ENCODE results near the gene TNNI2. TPM values are rescaled to one million over a fixed set of nuclear protein-coding genes. Genes with fewer than 3 reads are reported as not detected.
A peak's percentile ranks its signal among the peaks of the same experiment; 100 is the strongest.

The TNNI2 gene
- polyA plus RNA-seq, 6 donors from 2014 or later: 3.9 to 12.2 (median 7.2) TPM

- Mint-ChIP-seq H3K9me3 (no peaks in the 10 kb centered on the region), H3K4me3 (peak overlapping the region in 6 of 8 donors; percentile 21 to 81 (median 48)), H3K36me3 (peaks cover 0 to 5% of the 10 kb centered on the region in 2 donors), H3K27me3 (no peaks in the 10 kb centered on the region), H3K27ac (peak overlapping the region in 5 of 6 donors; percentile 78 to 91 (median 88)), H3K4me1 (peaks cover 85 to 97% (median 96%) of the 10 kb centered on the region in 3 donors)
- no peak for DNase-seq
- ATAC-seq (ENCODE audit: low read depth in 2 of 2): no peak
Measured at GRCh38 chr11:1847926-1848639, 9.3 kb downstream of the TNNI2 start.

GRCh38 chr11:1848640-1849430 is 10.1 kb downstream of the TNNI2 start:
- Mint-ChIP-seq H3K9me3 (no peaks in the 10 kb centered on the region), H3K27ac (peak overlapping the region; percentile 72 to 98 (median 86))

GRCh38 chr11:1851468-1852180 is 12.8 kb downstream of the TNNI2 start:
- DNase-seq (no peak), ATAC-seq (ENCODE audit: low read depth in 2 of 2) (no peak)
- H3K4me3 Mint-ChIP-seq: peak overlapping the region; percentile 78 to 99 (median 98)
- peaks cover 65 to 88% (median 79%) of the 10 kb centered on the region in 3 donors for H3K4me1 Mint-ChIP-seq
- H3K27ac Mint-ChIP-seq: peak overlapping the region; percentile 97 to 100 (median 98)
- H3K27me3 Mint-ChIP-seq: no peaks in the 10 kb centered on the region
- no peaks in the 10 kb centered on the region for H3K9me3 Mint-ChIP-seq
- peaks cover 0 to 8% of the 10 kb centered on the region in 2 donors for H3K36me3 Mint-ChIP-seq

More at GRCh38 chr11:1848640-1849430, 10.1 kb downstream of the TNNI2 start:
- Mint-ChIP-seq H3K4me1 (peaks cover 80 to 96% (median 93%) of the 10 kb centered on the region in 3 donors), H3K36me3 (peaks cover 0 to 8% of the 10 kb centered on the region in 2 donors), H3K27me3 (no peaks in the 10 kb centered on the region), H3K4me3 (peak overlapping the region in 5 of 8 donors; percentile 23 to 99 (median 51))
- no peak for DNase-seq
- no peak for ATAC-seq (ENCODE audit: low read depth in 2 of 2)

- Mint-ChIP-seq H3K4me3 (peak overlapping the region; percentile 92 to 100 (median 99)), H3K9me3 (no peaks in the 10 kb centered on the region), H3K27ac (peak overlapping the region; percentile 97 to 100 (median 98)), H3K36me3 (peaks cover 0 to 8% of the 10 kb centered on the region in 2 donors), H3K4me1 (peaks cover 58 to 80% (median 71%) of the 10 kb centered on the region in 3 donors), H3K27me3 (no peaks in the 10 kb centered on the region)
- DNase-seq (no peak), ATAC-seq (ENCODE audit: low read depth in 2 of 2) (no peak)
Measured at GRCh38 chr11:1852271-1852876, 13.6 kb downstream of the TNNI2 start.

- Mint-ChIP-seq H3K4me1 (peaks cover 54 to 75% (median 66%) of the 10 kb centered on the region in 3 donors), H3K36me3 (peaks cover 0 to 8% of the 10 kb centered on the region in 2 donors), H3K9me3 (no peaks in the 10 kb centered on the region), H3K4me3 (peak within 1 kb of the TSS; percentile 92 to 100 (median 99)), H3K27me3 (no peaks in the 10 kb centered on the region), H3K27ac (peak within 1 kb of the TSS; percentile 97 to 100 (median 98))
- DNase-seq (peak; percentile 94), ATAC-seq (ENCODE audit: low read depth in 2 of 2) (peak; percentile 68 to 78)
Measured at GRCh38 chr11:1852877-1853276, 14.1 kb downstream of the TNNI2 start, which contains the start of gene LSP1. TSS of gene LSP1 (plus strand) at chr11:1853084. CDS start at chr11:1853145, 61 bp downstream.

- Mint-ChIP-seq H3K4me1 (peaks cover 49 to 73% (median 59%) of the 10 kb centered on the region in 3 donors), H3K9me3 (no peaks in the 10 kb centered on the region), H3K27me3 (no peaks in the 10 kb centered on the region), H3K27ac (peak overlapping the region; percentile 97 to 100 (median 98)), H3K36me3 (peaks cover 0 to 8% of the 10 kb centered on the region in 2 donors), H3K4me3 (peak overlapping the region; percentile 92 to 100 (median 99))
- DNase-seq: no peak
- ATAC-seq (ENCODE audit: low read depth in 2 of 2): no peak
Measured at GRCh38 chr11:1853376-1854131, 14.8 kb downstream of the TNNI2 start.

GRCh38 chr11:1854132-1854948 is 15.6 kb downstream of the TNNI2 start:
- Mint-ChIP-seq H3K27ac (peak overlapping the region in 4 of 6 donors; percentile 75 to 98 (median 98)), H3K27me3 (no peaks in the 10 kb centered on the region), H3K9me3 (no peaks in the 10 kb centered on the region), H3K36me3 (peaks cover 0 to 8% of the 10 kb centered on the region in 2 donors), H3K4me3 (peak overlapping the region; percentile 92 to 100 (median 99)), H3K4me1 (peaks cover 48 to 68% (median 52%) of the 10 kb centered on the region in 3 donors)
- DNase-seq: no peak
- no peak for ATAC-seq (ENCODE audit: low read depth in 2 of 2)

GRCh38 chr11:1854949-1855885 is 16.4 kb downstream of the TNNI2 start:
- DNase-seq (no peak), ATAC-seq (ENCODE audit: low read depth in 2 of 2) (no peak)
- Mint-ChIP-seq H3K4me1 (peaks cover 40 to 59% (median 44%) of the 10 kb centered on the region in 3 donors), H3K9me3 (no peaks in the 10 kb centered on the region), H3K4me3 (peak overlapping the region; percentile 39 to 100 (median 98)), H3K36me3 (peaks cover 0 to 8% of the 10 kb centered on the region in 2 donors), H3K27me3 (no peaks in the 10 kb centered on the region), H3K27ac (peak overlapping the region in 1 of 6 donors; percentile 71)

GRCh38 chr11:1855886-1856265 is 17.1 kb downstream of the TNNI2 start:
- Mint-ChIP-seq H3K4me3 (peak overlapping the region in 7 of 8 donors; percentile 30 to 99 (median 54)), H3K9me3 (no peaks in the 10 kb centered on the region), H3K36me3 (peaks cover 0 to 8% of the 10 kb centered on the region in 2 donors), H3K27ac (peak overlapping the region in 3 of 6 donors; percentile 70 to 80 (median 71)), H3K4me1 (peaks cover 34 to 53% (median 37%) of the 10 kb centered on the region in 3 donors), H3K27me3 (no peaks in the 10 kb centered on the region)
- no peak for ATAC-seq (ENCODE audit: low read depth in 2 of 2)
- DNase-seq: no peak

- peak overlapping the region in 4 of 8 donors; percentile 2 to 99 (median 59) for H3K4me3 Mint-ChIP-seq
- peaks cover 31 to 48% (median 32%) of the 10 kb centered on the region in 3 donors for H3K4me1 Mint-ChIP-seq
- DNase-seq (no peak), ATAC-seq (ENCODE audit: low read depth in 2 of 2) (no peak)
- H3K36me3 Mint-ChIP-seq: peaks cover 0 to 8% of the 10 kb centered on the region in 2 donors
- peak overlapping the region in 3 of 6 donors; percentile 70 to 80 (median 71) for H3K27ac Mint-ChIP-seq
- H3K27me3 Mint-ChIP-seq: no peaks in the 10 kb centered on the region
- H3K9me3 Mint-ChIP-seq: no peaks in the 10 kb centered on the region
Measured at GRCh38 chr11:1856306-1857005, 17.7 kb downstream of the TNNI2 start.
